Measurements from ENCODE around the gene LIPJ. TPM values are rescaled to one million over a fixed set of nuclear protein-coding genes. Genes with fewer than 3 reads are reported as not detected.

LIPJ gene
- total RNA-seq, 1 experiment from 2014 or later: not detected

- Histone ChIP-seq H2BK20ac (ENCODE audit: low read depth, low read length, poor library complexity, severe bottlenecking) (no peak overlapping the region), H4K5ac (ENCODE audit: insufficient read length, low read depth, low read length) (no peak overlapping the region), H3K18ac (ENCODE audit: insufficient read length, low read depth, low read length) (no peak overlapping the region), H4K20me1 (ENCODE audit: control insufficient read depth, insufficient read depth, insufficient read length) (no peaks in the 10 kb centered on the region), H3K27me3 (ENCODE audit: insufficient read depth, low read length) (no peaks in the 10 kb centered on the region), H2BK15ac (ENCODE audit: low read depth, low read length) (no peak overlapping the region), H3K9ac (ENCODE audit: extremely low read depth, insufficient read length, low read length) (no peak overlapping the region), H3K79me2 (ENCODE audit: insufficient read depth, low read length) (no peaks in the 10 kb centered on the region), H2AFZ (ENCODE audit: low read length) (no peak overlapping the region), H3K4ac (ENCODE audit: low read depth, low read length) (no peak overlapping the region), H3K56ac (ENCODE audit: insufficient read length, low read depth, low read length) (no peak overlapping the region), H4K8ac (replicated peaks; ENCODE audit: insufficient read length, low read depth, low read length) (no peak overlapping the region), H3K79me1 (ENCODE audit: insufficient read depth, low read depth, low read length, poor library complexity, severe bottlenecking) (no peaks in the 10 kb centered on the region), H3K4me1 (ENCODE audit: insufficient read depth, low read length) (no peaks in the 10 kb centered on the region), H2AK5ac (ENCODE audit: insufficient read length, low read length) (no peak overlapping the region), H3T11ph (ENCODE audit: low read length) (no peak overlapping the region), H2BK5ac (ENCODE audit: insufficient read length, low read length) (no peak overlapping the region), H3K9me3 (ENCODE audit: control insufficient read depth, low read depth, low read length) (no peaks in the 10 kb centered on the region), H3K27ac (ENCODE audit: insufficient read length, low read depth, low read length) (no peak overlapping the region), H3K4me2 (ENCODE audit: insufficient read depth, insufficient read length, low read length) (no peak overlapping the region), H2BK12ac (ENCODE audit: insufficient read length, low read depth, low read length) (no peak overlapping the region), H3K23ac (ENCODE audit: insufficient read length, low read depth, low read length) (no peak overlapping the region), H2BK120ac (ENCODE audit: low read depth, low read length, poor library complexity, severe bottlenecking) (no peak overlapping the region), H4K91ac (ENCODE audit: insufficient read length, low read depth, low read length) (no peak overlapping the region), H3K23me2 (ENCODE audit: insufficient read length, low read depth, low read length, poor library complexity, severe bottlenecking) (no peaks in the 10 kb centered on the region), H3K14ac (ENCODE audit: insufficient read depth, low read length) (no peak overlapping the region)
- Mint-ChIP-seq H3K27ac (no peak overlapping the region), H3K36me3 (ENCODE audit: insufficient read depth in 1 of 3, low read depth in 3 of 3) (no peaks in the 10 kb centered on the region; a peak in 1 of 7 replicates), H3K4me1 (peaks cover 5 to 8% of the 10 kb centered on the region in 2 experiments), H3K27me3 (ENCODE audit: low read depth) (no peaks in the 10 kb centered on the region), H3K9me3 (no peaks in the 10 kb centered on the region), H3K4me3 (no peak overlapping the region)
- WGBS (ENCODE audit: extremely low coverage, insufficient read length, low lambda C conversion rate): no CpG with 5 or more reads among the region's 4 CpGs
- no peak for TF ChIP-seq CTCF (conservative IDR thresholded peaks at IDR 0.05)
- DNase-seq: no peak
Observed at GRCh38 chr10:88542522-88542921, 44.0 kb upstream of the LIPJ start.
